Osteocyte (in vitro differentiated cells): ENCODE data around the gene CHCHD1. TPM values are rescaled to one million over a fixed set of nuclear protein-coding genes. Genes with fewer than 3 reads are reported as not detected.

Source experiments
- DNase-seq: peaks from one replicate; pipeline ENCODE4 v3.0.0; 2021; ENCODE audit warnings: mixed read lengths; ENCODE audit not compliant: unreplicated experiment; ENCODE audit errors: extremely low spot score
- H3K27ac Mint-ChIP-seq: one replicate; pipeline ENCODE4 v1.8.0; 2021; ENCODE audit warnings: mild to moderate bottlenecking, mixed read lengths; ENCODE audit not compliant: unreplicated experiment
- H3K27me3 Mint-ChIP-seq: one replicate; pipeline ENCODE4 v1.8.0; 2021; ENCODE audit warnings: mixed read lengths; ENCODE audit not compliant: unreplicated experiment
- H3K36me3 Mint-ChIP-seq: one replicate; pipeline ENCODE4 v1.8.0; 2021; ENCODE audit warnings: mixed read lengths; ENCODE audit not compliant: unreplicated experiment
- H3K4me1 Mint-ChIP-seq: one replicate; pipeline ENCODE4 v1.8.0; 2021; ENCODE audit warnings: mixed read lengths; ENCODE audit not compliant: unreplicated experiment
- H3K4me3 Mint-ChIP-seq: one replicate; pipeline ENCODE4 v1.8.0; 2021; ENCODE audit warnings: mild to moderate bottlenecking, moderate library complexity, mixed read lengths; ENCODE audit not compliant: unreplicated experiment
- H3K9me3 Mint-ChIP-seq: one replicate; pipeline ENCODE4 v1.8.0; 2021; ENCODE audit warnings: mixed read lengths; ENCODE audit not compliant: unreplicated experiment
- total RNA-seq: library from RNA; stranded (reverse); gene quantifications from 2 replicates; pipeline ENCODE4 v1.2.1, GENCODE V29; 2021
- TF ChIP-seq, protein P1 (sequence below): fragments of 200-600 bp; sonication (generic); IDR thresholded peaks from 2 replicates; pipeline ENCODE4 v1.5.0; 2021; ENCODE audit warnings: antibody characterized with exemption, mild to moderate bottlenecking, moderate library complexity

CHCHD1 gene
- total RNA-seq, 1 donor from 2014 or later = 22.3 TPM

DNA sequence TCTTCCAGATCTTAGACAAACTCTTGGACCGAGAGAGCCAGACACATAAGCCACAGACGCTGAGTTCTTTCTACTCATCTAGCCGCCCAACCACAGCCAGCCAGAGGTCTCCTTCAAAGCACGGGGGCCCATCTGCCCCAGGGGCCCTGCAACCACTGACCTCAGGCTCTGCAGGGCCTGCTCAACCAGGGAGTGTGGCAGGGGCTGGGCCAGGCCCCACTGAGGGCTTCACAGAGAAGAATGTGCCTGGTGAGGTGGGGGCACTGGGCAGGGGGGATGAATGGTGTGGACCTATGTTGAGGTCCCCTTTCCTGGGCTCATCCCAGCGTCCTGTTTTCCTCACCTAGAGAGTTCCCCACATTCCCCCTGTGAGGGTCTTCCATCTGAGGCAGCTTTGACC lies 14.9 kb downstream of the CHCHD1 start:
- no peaks in the 10 kb centered on the region for H3K9me3 Mint-ChIP-seq
- no peak overlapping the region for H3K27ac Mint-ChIP-seq
- no peak for DNase-seq
- H3K4me3 Mint-ChIP-seq = no peak overlapping the region
- no peaks in the 10 kb centered on the region for H3K4me1 Mint-ChIP-seq
- H3K27me3 Mint-ChIP-seq = no peaks in the 10 kb centered on the region
- TF ChIP-seq, protein P1, sequence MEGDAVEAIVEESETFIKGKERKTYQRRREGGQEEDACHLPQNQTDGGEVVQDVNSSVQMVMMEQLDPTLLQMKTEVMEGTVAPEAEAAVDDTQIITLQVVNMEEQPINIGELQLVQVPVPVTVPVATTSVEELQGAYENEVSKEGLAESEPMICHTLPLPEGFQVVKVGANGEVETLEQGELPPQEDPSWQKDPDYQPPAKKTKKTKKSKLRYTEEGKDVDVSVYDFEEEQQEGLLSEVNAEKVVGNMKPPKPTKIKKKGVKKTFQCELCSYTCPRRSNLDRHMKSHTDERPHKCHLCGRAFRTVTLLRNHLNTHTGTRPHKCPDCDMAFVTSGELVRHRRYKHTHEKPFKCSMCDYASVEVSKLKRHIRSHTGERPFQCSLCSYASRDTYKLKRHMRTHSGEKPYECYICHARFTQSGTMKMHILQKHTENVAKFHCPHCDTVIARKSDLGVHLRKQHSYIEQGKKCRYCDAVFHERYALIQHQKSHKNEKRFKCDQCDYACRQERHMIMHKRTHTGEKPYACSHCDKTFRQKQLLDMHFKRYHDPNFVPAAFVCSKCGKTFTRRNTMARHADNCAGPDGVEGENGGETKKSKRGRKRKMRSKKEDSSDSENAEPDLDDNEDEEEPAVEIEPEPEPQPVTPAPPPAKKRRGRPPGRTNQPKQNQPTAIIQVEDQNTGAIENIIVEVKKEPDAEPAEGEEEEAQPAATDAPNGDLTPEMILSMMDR = no peak
- peaks cover 39% of the 10 kb centered on the region for H3K36me3 Mint-ChIP-seq

DNA sequence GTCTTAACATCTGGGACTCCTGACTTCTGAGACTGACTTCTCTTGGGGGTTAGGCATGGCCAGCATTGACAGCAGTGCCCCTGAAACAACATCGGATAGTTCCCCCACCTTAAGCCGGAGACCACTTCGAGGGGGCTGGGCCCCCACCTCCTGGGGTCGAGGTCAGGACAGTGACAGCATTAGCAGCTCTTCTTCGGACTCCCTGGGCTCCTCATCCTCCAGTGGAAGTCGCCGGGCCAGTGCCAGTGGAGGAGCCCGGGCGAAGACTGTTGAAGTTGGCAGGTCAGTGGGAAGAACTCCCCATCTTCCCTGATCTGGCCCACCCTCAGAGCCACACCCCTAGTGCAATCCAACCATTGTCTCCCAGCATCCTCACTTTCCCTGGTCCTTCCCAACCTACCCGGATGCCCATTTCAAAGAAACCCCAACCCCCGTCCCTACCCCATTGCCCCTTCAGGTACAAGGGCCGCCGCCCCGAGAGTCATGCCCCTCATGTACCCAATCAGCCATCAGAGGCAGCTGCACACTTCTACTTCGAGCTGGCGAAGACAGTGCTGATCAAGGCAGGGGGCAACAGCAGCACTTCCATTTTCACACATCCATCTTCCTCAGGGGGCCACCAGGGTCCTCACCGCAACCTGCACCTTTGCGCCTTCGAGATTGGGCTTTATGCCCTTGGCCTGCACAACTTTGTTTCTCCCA lies 15.6 kb downstream of the CHCHD1 start:
- no peak overlapping the region for H3K27ac Mint-ChIP-seq
- TF ChIP-seq, protein P1 = no peak
- H3K9me3 Mint-ChIP-seq = no peaks in the 10 kb centered on the region
- H3K27me3 Mint-ChIP-seq = no peaks in the 10 kb centered on the region
- no peak for DNase-seq
- no peaks in the 10 kb centered on the region for H3K4me1 Mint-ChIP-seq
- H3K36me3 Mint-ChIP-seq = peaks cover 43% of the 10 kb centered on the region
- H3K4me3 Mint-ChIP-seq = no peak overlapping the region

DNA sequence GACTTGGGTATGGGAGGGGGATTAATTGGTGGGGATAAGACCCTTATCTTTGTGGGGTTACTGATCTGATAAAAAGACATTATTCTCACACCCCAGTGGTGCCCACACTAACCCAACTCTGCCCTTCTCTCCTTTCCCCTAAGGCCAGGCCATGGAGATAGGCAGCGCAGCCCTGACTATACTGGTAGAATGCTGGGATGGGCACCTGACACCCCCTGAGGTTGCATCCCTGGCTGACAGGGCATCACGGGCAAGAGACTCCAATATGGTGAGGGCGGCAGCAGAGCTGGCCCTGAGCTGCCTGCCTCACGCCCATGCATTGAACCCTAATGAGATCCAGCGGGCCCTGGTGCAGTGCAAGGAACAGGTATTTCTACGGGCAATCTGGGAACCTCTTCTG lies 16.2 kb downstream of the CHCHD1 start:
- H3K9me3 Mint-ChIP-seq = no peaks in the 10 kb centered on the region
- no peak overlapping the region for H3K27ac Mint-ChIP-seq
- TF ChIP-seq, protein P1 = no peak
- no peaks in the 10 kb centered on the region for H3K4me1 Mint-ChIP-seq
- H3K36me3 Mint-ChIP-seq = peaks cover 40% of the 10 kb centered on the region
- no peak overlapping the region for H3K4me3 Mint-ChIP-seq
- no peaks in the 10 kb centered on the region for H3K27me3 Mint-ChIP-seq
- DNase-seq = no peak

DNA sequence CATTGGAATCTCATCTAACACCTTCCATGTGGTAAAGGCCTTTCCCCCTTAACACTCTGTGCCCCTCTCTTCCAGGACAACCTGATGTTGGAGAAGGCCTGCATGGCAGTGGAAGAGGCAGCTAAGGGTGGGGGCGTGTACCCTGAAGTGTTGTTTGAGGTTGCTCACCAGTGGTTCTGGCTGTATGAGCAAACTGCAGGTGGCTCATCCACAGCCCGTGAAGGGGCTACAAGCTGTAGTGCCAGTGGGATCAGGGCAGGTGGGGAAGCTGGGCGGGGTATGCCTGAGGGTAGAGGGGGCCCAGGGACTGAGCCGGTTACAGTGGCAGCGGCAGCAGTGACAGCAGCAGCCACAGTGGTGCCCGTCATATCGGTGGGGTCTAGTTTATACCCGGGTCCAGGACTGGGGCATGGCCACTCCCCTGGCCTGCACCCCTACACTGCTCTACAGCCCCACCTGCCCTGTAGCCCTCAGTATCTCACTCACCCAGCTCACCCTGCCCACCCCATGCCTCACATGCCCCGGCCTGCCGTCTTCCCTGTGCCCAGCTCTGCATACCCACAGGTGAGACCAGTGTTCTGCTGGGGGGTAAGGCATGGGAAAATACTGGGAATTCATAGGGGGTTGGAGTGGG lies 17.2 kb downstream of the CHCHD1 start:
- H3K4me3 Mint-ChIP-seq = no peak overlapping the region
- no peak for DNase-seq
- no peaks in the 10 kb centered on the region for H3K4me1 Mint-ChIP-seq
- H3K27ac Mint-ChIP-seq = no peak overlapping the region
- TF ChIP-seq, protein P1 = no peak
- no peaks in the 10 kb centered on the region for H3K27me3 Mint-ChIP-seq
- H3K36me3 Mint-ChIP-seq = peaks cover 40% of the 10 kb centered on the region
- no peaks in the 10 kb centered on the region for H3K9me3 Mint-ChIP-seq

DNA sequence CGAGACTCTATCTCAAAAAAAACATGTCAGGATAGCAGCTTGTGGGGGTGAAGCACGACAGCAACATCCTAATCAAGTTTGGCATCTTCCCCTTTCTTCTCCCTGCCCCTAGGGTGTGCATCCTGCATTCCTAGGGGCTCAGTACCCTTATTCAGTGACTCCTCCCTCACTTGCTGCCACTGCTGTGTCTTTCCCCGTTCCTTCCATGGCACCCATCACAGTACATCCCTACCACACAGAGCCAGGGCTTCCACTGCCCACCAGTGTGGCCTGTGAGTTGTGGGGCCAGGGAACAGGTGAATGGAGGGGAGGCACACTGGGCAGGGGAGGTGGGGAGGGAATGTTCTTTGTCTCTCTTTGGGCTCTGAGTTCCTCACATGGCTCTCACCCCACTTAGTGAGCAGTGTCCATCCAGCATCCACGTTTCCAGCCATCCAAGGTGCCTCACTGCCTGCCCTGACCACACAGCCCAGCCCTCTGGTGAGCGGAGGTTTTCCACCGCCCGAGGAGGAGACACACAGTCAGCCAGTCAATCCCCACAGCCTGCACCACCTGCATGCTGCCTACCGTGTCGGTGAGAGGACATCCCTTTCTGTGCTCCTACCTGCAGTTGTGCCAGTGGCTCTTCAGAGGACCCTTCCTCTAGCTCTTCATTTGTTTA lies 18.2 kb downstream of the CHCHD1 start:
- H3K4me1 Mint-ChIP-seq = no peaks in the 10 kb centered on the region
- no peak overlapping the region for H3K4me3 Mint-ChIP-seq
- no peak for DNase-seq

More for the DNA sequence above, 18.2 kb downstream of the CHCHD1 start:
- no peaks in the 10 kb centered on the region for H3K9me3 Mint-ChIP-seq
- peaks cover 33% of the 10 kb centered on the region for H3K36me3 Mint-ChIP-seq
- TF ChIP-seq, protein P1 = no peak
- no peak overlapping the region for H3K27ac Mint-ChIP-seq
- H3K27me3 Mint-ChIP-seq = no peaks in the 10 kb centered on the region
